Lower leg skin (tissue), 4 donors: ENCODE data around the gene TMEM132D. TPM values are rescaled to one million over a fixed set of nuclear protein-coding genes. Genes with fewer than 3 reads are reported as not detected.

Source experiments
- DNase-seq, 2 donors: peaks; one replicate each; pipeline ENCODE4 v3.0.0-alpha.2; 2019; ENCODE audit warnings: low spot score in 2 of 2
- H3K4me3 ChIP-seq: fragments of 200-600 bp; sonication (generic); 2 replicates; pipeline ENCODE4 v1.5.1; 2017; ENCODE audit warnings: mild to moderate bottlenecking, low read depth; ENCODE audit not compliant: poor library complexity, severe bottlenecking
- POLR2A ChIP-seq, 2 donors: fragments of 450-650 bp; IDR thresholded peaks; one replicate each; pipeline ENCODE4 v1.6.1; 2016 to 2017; ENCODE audit warnings: antibody characterized with exemption in 2 of 2, mild to moderate bottlenecking in 1 of 2, moderate library complexity in 1 of 2
- WGBS, 2 donors: methylation state at CpG; one replicate each; pipeline ENCODE4 v1.1.5; 2018; 5-methylcytosine and 5-hydroxymethylcytosine counted together
- intact Hi-C: fragments of 100-400 bp; cut with DNase I; formaldehyde crosslinking; loops from one replicate; pipeline ENCODE4 v1.15.0; 2023; ENCODE audit warnings: low total_unique reads
- total RNA-seq, 4 donors: library from RNA; depleted of rRNA; stranded (reverse); fragments of >200 nt; gene quantifications; one replicate each; pipeline ENCODE4 v1.1.0, GENCODE V29; 2016
- TF ChIP-seq, protein P1 (sequence below), 3 donors: fragments of 450-650 bp; IDR thresholded peaks; one replicate each; pipeline ENCODE4 v1.5.1; 2016; ENCODE audit warnings: antibody characterized with exemption in 3 of 3, mild to moderate bottlenecking in 3 of 3, moderate library complexity in 2 of 3

TMEM132D gene
- total RNA-seq, 4 donors from 2014 or later, result not detected

GRCh38 chr12:129701631-129702101 lies 202.2 kb downstream of the TMEM132D start:
- 56 to 60% methylated on average over 9 of the region's 9 CpGs for WGBS, 2 donors
- no peak for DNase-seq
- no peak for TF ChIP-seq POLR2A (IDR thresholded peaks at IDR 0.05)
- TF ChIP-seq, protein P1, sequence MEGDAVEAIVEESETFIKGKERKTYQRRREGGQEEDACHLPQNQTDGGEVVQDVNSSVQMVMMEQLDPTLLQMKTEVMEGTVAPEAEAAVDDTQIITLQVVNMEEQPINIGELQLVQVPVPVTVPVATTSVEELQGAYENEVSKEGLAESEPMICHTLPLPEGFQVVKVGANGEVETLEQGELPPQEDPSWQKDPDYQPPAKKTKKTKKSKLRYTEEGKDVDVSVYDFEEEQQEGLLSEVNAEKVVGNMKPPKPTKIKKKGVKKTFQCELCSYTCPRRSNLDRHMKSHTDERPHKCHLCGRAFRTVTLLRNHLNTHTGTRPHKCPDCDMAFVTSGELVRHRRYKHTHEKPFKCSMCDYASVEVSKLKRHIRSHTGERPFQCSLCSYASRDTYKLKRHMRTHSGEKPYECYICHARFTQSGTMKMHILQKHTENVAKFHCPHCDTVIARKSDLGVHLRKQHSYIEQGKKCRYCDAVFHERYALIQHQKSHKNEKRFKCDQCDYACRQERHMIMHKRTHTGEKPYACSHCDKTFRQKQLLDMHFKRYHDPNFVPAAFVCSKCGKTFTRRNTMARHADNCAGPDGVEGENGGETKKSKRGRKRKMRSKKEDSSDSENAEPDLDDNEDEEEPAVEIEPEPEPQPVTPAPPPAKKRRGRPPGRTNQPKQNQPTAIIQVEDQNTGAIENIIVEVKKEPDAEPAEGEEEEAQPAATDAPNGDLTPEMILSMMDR (IDR thresholded peaks at IDR 0.05), result no peak
- intact Hi-C loops, result no loop called here
- no peak overlapping the region for H3K4me3 ChIP-seq

DNA sequence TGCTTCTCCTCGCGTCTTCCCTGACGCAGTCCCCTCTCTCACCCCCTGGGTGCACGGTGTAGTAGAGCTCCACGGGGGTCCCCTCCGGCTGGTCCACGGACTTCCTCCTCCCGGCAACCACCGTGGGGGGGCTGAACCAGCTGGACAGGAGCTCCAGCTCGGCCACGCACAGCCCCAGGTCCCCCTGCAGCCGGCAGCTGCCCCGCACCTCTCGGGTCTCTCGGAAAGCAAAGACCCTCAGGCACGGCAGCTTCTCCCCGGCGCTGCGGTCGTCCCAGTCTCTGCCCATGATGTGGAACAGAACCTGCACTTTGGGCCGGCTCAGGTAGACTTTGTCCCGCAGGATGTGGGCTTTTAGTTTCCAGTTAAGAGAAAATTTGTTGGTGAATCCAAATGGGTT lies 203.8 kb downstream of the TMEM132D start:
- no peak for DNase-seq
- TF ChIP-seq, protein P1 (IDR thresholded peaks at IDR 0.05), result no peak
- TF ChIP-seq POLR2A (IDR thresholded peaks at IDR 0.05), result no peak
- H3K4me3 ChIP-seq, result no peak overlapping the region
- WGBS, 2 donors, result 94 to 95% methylated on average over 18 to 22 of the region's 22 CpGs
- intact Hi-C loops, result no loop called here

DNA sequence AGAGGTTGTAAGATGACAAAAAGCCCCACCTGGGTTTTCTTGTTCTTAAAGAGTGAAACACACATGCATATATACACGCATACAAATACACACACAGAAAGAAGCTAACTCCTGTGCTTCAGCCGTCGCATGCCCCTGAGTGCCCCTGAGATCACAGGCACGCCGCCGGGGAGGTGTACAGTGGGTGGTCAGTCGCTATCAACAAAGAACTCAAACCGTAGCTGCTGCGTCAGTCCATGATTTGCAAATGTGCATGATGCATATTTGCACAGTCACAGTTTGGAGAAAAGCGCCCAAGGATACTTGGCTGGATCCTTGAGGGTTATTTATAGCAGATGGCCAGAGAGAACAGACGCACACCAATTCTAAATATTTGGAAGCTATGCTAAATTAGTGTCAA lies 206.9 kb downstream of the TMEM132D start:
- intact Hi-C loops, result no loop called here
- 56 to 64% methylated on average over 11 of the region's 11 CpGs for WGBS, 2 donors
- no peak for DNase-seq
- H3K4me3 ChIP-seq, result no peak overlapping the region
- TF ChIP-seq, protein P1 (IDR thresholded peaks at IDR 0.05), result no peak
- TF ChIP-seq POLR2A (IDR thresholded peaks at IDR 0.05), result no peak

GRCh38 chr12:129696405-129696804 lies 207.4 kb downstream of the TMEM132D start:
- 41 to 44% methylated on average over 5 of the region's 5 CpGs for WGBS, 2 donors
- intact Hi-C loops, result no loop called here
- TF ChIP-seq, protein P1 (IDR thresholded peaks at IDR 0.05), result no peak
- no peak for TF ChIP-seq POLR2A (IDR thresholded peaks at IDR 0.05)
- no peak overlapping the region for H3K4me3 ChIP-seq
- DNase-seq, result no peak

GRCh38 chr12:129693731-129694130 lies 210.1 kb downstream of the TMEM132D start:
- 88 to 89% methylated on average over 8 of the region's 8 CpGs for WGBS, 2 donors
- intact Hi-C loops, result no loop called here
- no peak for DNase-seq
- TF ChIP-seq, protein P1 (IDR thresholded peaks at IDR 0.05), result no peak
- no peak for TF ChIP-seq POLR2A (IDR thresholded peaks at IDR 0.05)
- H3K4me3 ChIP-seq, result no peak overlapping the region

GRCh38 chr12:129687731-129688130 lies 216.1 kb downstream of the TMEM132D start:
- intact Hi-C loops, result no loop called here

More at GRCh38 chr12:129687731-129688130, 216.1 kb downstream of the TMEM132D start:
- no peak overlapping the region for H3K4me3 ChIP-seq
- TF ChIP-seq, protein P1 (IDR thresholded peaks at IDR 0.05), result no peak
- DNase-seq, result no peak
